ENCODE data around the gene RNF213.

- TF ChIP-seq CTCF (IDR thresholded peaks at IDR 0.05) (no peak), POLR2AphosphoS5 (IDR thresholded peaks at IDR 0.05) (no peak)
Observed at GRCh38 chr17:80274331-80274730, 13.7 kb downstream of the RNF213 start.
